Measurements from ENCODE around the gene THBS2.

THBS2 gene

GRCh38 chr6:169291148-169291547 is 37.5 kb upstream of the THBS2 start:
- Histone ChIP-seq H3K36me3 (ENCODE audit: control insufficient read depth in 1 of 2, insufficient read depth in 2 of 2, low read length in 2 of 2) (no peaks in the 10 kb centered on the region), H3K9me3 (ENCODE audit: control insufficient read depth in 1 of 2, low read length in 2 of 2) (no peaks in the 10 kb centered on the region), H3K27ac (ENCODE audit: low read depth, low read length) (no peak overlapping the region), H3K9ac (ENCODE audit: low read depth in 1 of 2, low read length in 2 of 2) (no peak overlapping the region), H3K4me1 (ENCODE audit: control insufficient read depth in 1 of 2, insufficient read depth in 2 of 2, low read length in 2 of 2) (no peaks in the 10 kb centered on the region), H3K4me3 (ENCODE audit: low read depth in 1 of 2, low read length in 2 of 2) (no peak overlapping the region), H3K27me3 (ENCODE audit: control insufficient read depth in 1 of 2, insufficient read depth in 2 of 2, low read length in 2 of 2) (no peaks in the 10 kb centered on the region)

GRCh38 chr6:169289619-169290339 is 36.1 kb upstream of the THBS2 start:
- Histone ChIP-seq H3K36me3 (ENCODE audit: control insufficient read depth in 1 of 2, insufficient read depth in 2 of 2, low read length in 2 of 2) (no peaks in the 10 kb centered on the region), H3K4me3 (ENCODE audit: low read depth in 1 of 2, low read length in 2 of 2) (no peak overlapping the region), H3K9ac (ENCODE audit: low read depth in 1 of 2, low read length in 2 of 2) (no peak overlapping the region), H3K27ac (ENCODE audit: low read depth, low read length) (no peak overlapping the region), H3K4me1 (ENCODE audit: control insufficient read depth in 1 of 2, insufficient read depth in 2 of 2, low read length in 2 of 2) (no peaks in the 10 kb centered on the region), H3K27me3 (ENCODE audit: control insufficient read depth in 1 of 2, insufficient read depth in 2 of 2, low read length in 2 of 2) (no peaks in the 10 kb centered on the region), H3K9me3 (ENCODE audit: control insufficient read depth in 1 of 2, low read length in 2 of 2) (no peaks in the 10 kb centered on the region)

- no peaks in the 10 kb centered on the region for H3K4me1 ChIP-seq (ENCODE audit: control insufficient read depth in 1 of 2, insufficient read depth in 2 of 2, low read length in 2 of 2)
- H3K36me3 ChIP-seq (ENCODE audit: control insufficient read depth in 1 of 2, insufficient read depth in 2 of 2, low read length in 2 of 2) = no peaks in the 10 kb centered on the region
- H3K27ac ChIP-seq (ENCODE audit: low read depth, low read length) = no peak overlapping the region
- no peaks in the 10 kb centered on the region for H3K27me3 ChIP-seq (ENCODE audit: control insufficient read depth in 1 of 2, insufficient read depth in 2 of 2, low read length in 2 of 2)
- no peaks in the 10 kb centered on the region for H3K9me3 ChIP-seq (ENCODE audit: control insufficient read depth in 1 of 2, low read length in 2 of 2)
- no peak overlapping the region for H3K4me3 ChIP-seq (ENCODE audit: low read depth in 1 of 2, low read length in 2 of 2)
- H3K9ac ChIP-seq (ENCODE audit: low read depth in 1 of 2, low read length in 2 of 2) = no peak overlapping the region
Measured at GRCh38 chr6:169289257-169289618, 35.6 kb upstream of the THBS2 start.

- H3K4me1 ChIP-seq (ENCODE audit: control insufficient read depth in 1 of 2, insufficient read depth in 2 of 2, low read length in 2 of 2) = no peaks in the 10 kb centered on the region
- H3K27me3 ChIP-seq (ENCODE audit: control insufficient read depth in 1 of 2, insufficient read depth in 2 of 2, low read length in 2 of 2) = no peaks in the 10 kb centered on the region
- no peak overlapping the region for H3K9ac ChIP-seq (ENCODE audit: low read depth in 1 of 2, low read length in 2 of 2)
- no peak overlapping the region for H3K27ac ChIP-seq (ENCODE audit: low read depth, low read length)
- H3K4me3 ChIP-seq (ENCODE audit: low read depth in 1 of 2, low read length in 2 of 2) = no peak overlapping the region
- H3K9me3 ChIP-seq (ENCODE audit: control insufficient read depth in 1 of 2, low read length in 2 of 2) = no peaks in the 10 kb centered on the region
- H3K36me3 ChIP-seq (ENCODE audit: control insufficient read depth in 1 of 2, insufficient read depth in 2 of 2, low read length in 2 of 2) = no peaks in the 10 kb centered on the region
Measured at GRCh38 chr6:169288591-169288990, 34.9 kb upstream of the THBS2 start.

GRCh38 chr6:169287675-169288074 is 34.0 kb upstream of the THBS2 start:
- H3K9ac ChIP-seq (ENCODE audit: low read depth in 1 of 2, low read length in 2 of 2) = no peak overlapping the region
- H3K36me3 ChIP-seq (ENCODE audit: control insufficient read depth in 1 of 2, insufficient read depth in 2 of 2, low read length in 2 of 2) = no peaks in the 10 kb centered on the region
- H3K4me1 ChIP-seq (ENCODE audit: control insufficient read depth in 1 of 2, insufficient read depth in 2 of 2, low read length in 2 of 2) = no peaks in the 10 kb centered on the region
- H3K4me3 ChIP-seq (ENCODE audit: low read depth in 1 of 2, low read length in 2 of 2) = no peak overlapping the region
- H3K27me3 ChIP-seq (ENCODE audit: control insufficient read depth in 1 of 2, insufficient read depth in 2 of 2, low read length in 2 of 2) = no peaks in the 10 kb centered on the region
- no peak overlapping the region for H3K27ac ChIP-seq (ENCODE audit: low read depth, low read length)
- no peaks in the 10 kb centered on the region for H3K9me3 ChIP-seq (ENCODE audit: control insufficient read depth in 1 of 2, low read length in 2 of 2)

- no peak overlapping the region for H3K27ac ChIP-seq (ENCODE audit: low read depth, low read length)
- no peaks in the 10 kb centered on the region for H3K27me3 ChIP-seq (ENCODE audit: control insufficient read depth in 1 of 2, insufficient read depth in 2 of 2, low read length in 2 of 2)
- H3K9me3 ChIP-seq (ENCODE audit: control insufficient read depth in 1 of 2, low read length in 2 of 2) = no peaks in the 10 kb centered on the region
- no peaks in the 10 kb centered on the region for H3K4me1 ChIP-seq (ENCODE audit: control insufficient read depth in 1 of 2, insufficient read depth in 2 of 2, low read length in 2 of 2)
- H3K36me3 ChIP-seq (ENCODE audit: control insufficient read depth in 1 of 2, insufficient read depth in 2 of 2, low read length in 2 of 2) = no peaks in the 10 kb centered on the region
- no peak overlapping the region for H3K9ac ChIP-seq (ENCODE audit: low read depth in 1 of 2, low read length in 2 of 2)
- H3K4me3 ChIP-seq (ENCODE audit: low read depth in 1 of 2, low read length in 2 of 2) = no peak overlapping the region
Measured at GRCh38 chr6:169286961-169287360, 33.3 kb upstream of the THBS2 start.

GRCh38 chr6:169285165-169285564 is 31.5 kb upstream of the THBS2 start:
- H3K36me3 ChIP-seq (ENCODE audit: control insufficient read depth in 1 of 2, insufficient read depth in 2 of 2, low read length in 2 of 2) = no peaks in the 10 kb centered on the region
- H3K4me1 ChIP-seq (ENCODE audit: control insufficient read depth in 1 of 2, insufficient read depth in 2 of 2, low read length in 2 of 2) = no peaks in the 10 kb centered on the region
- no peak overlapping the region for H3K9ac ChIP-seq (ENCODE audit: low read depth in 1 of 2, low read length in 2 of 2)
- H3K4me3 ChIP-seq (ENCODE audit: low read depth in 1 of 2, low read length in 2 of 2) = no peak overlapping the region
- H3K27me3 ChIP-seq (ENCODE audit: control insufficient read depth in 1 of 2, insufficient read depth in 2 of 2, low read length in 2 of 2) = no peaks in the 10 kb centered on the region
- H3K27ac ChIP-seq (ENCODE audit: low read depth, low read length) = no peak overlapping the region
- H3K9me3 ChIP-seq (ENCODE audit: control insufficient read depth in 1 of 2, low read length in 2 of 2) = no peaks in the 10 kb centered on the region

GRCh38 chr6:169283924-169284323 is 30.3 kb upstream of the THBS2 start:
- no peaks in the 10 kb centered on the region for H3K9me3 ChIP-seq (ENCODE audit: control insufficient read depth in 1 of 2, low read length in 2 of 2)
- no peaks in the 10 kb centered on the region for H3K27me3 ChIP-seq (ENCODE audit: control insufficient read depth in 1 of 2, insufficient read depth in 2 of 2, low read length in 2 of 2)
- H3K4me3 ChIP-seq (ENCODE audit: low read depth in 1 of 2, low read length in 2 of 2) = no peak overlapping the region
- no peaks in the 10 kb centered on the region for H3K4me1 ChIP-seq (ENCODE audit: control insufficient read depth in 1 of 2, insufficient read depth in 2 of 2, low read length in 2 of 2)
- no peak overlapping the region for H3K9ac ChIP-seq (ENCODE audit: low read depth in 1 of 2, low read length in 2 of 2)
- H3K27ac ChIP-seq (ENCODE audit: low read depth, low read length) = no peak overlapping the region
- no peaks in the 10 kb centered on the region for H3K36me3 ChIP-seq (ENCODE audit: control insufficient read depth in 1 of 2, insufficient read depth in 2 of 2, low read length in 2 of 2)

- Histone ChIP-seq H3K9ac (ENCODE audit: low read depth in 1 of 2, low read length in 2 of 2) (no peak overlapping the region), H3K4me3 (ENCODE audit: low read depth in 1 of 2, low read length in 2 of 2) (no peak overlapping the region), H3K9me3 (ENCODE audit: control insufficient read depth in 1 of 2, low read length in 2 of 2) (no peaks in the 10 kb centered on the region), H3K27ac (ENCODE audit: low read depth, low read length) (no peak overlapping the region), H3K27me3 (ENCODE audit: control insufficient read depth in 1 of 2, insufficient read depth in 2 of 2, low read length in 2 of 2) (no peaks in the 10 kb centered on the region), H3K36me3 (ENCODE audit: control insufficient read depth in 1 of 2, insufficient read depth in 2 of 2, low read length in 2 of 2) (no peaks in the 10 kb centered on the region), H3K4me1 (ENCODE audit: control insufficient read depth in 1 of 2, insufficient read depth in 2 of 2, low read length in 2 of 2) (no peaks in the 10 kb centered on the region)
Measured at GRCh38 chr6:169282043-169282442, 28.4 kb upstream of the THBS2 start.

GRCh38 chr6:169277619-169278018 is 24.0 kb upstream of the THBS2 start:
- H3K27me3 ChIP-seq (ENCODE audit: control insufficient read depth in 1 of 2, insufficient read depth in 2 of 2, low read length in 2 of 2) = no peaks in the 10 kb centered on the region
- no peaks in the 10 kb centered on the region for H3K9me3 ChIP-seq (ENCODE audit: control insufficient read depth in 1 of 2, low read length in 2 of 2)
- H3K27ac ChIP-seq (ENCODE audit: low read depth, low read length) = no peak overlapping the region
- no peaks in the 10 kb centered on the region for H3K36me3 ChIP-seq (ENCODE audit: control insufficient read depth in 1 of 2, insufficient read depth in 2 of 2, low read length in 2 of 2)
- H3K9ac ChIP-seq (ENCODE audit: low read depth in 1 of 2, low read length in 2 of 2) = no peak overlapping the region
- H3K4me3 ChIP-seq (ENCODE audit: low read depth in 1 of 2, low read length in 2 of 2) = no peak overlapping the region
- no peaks in the 10 kb centered on the region for H3K4me1 ChIP-seq (ENCODE audit: control insufficient read depth in 1 of 2, insufficient read depth in 2 of 2, low read length in 2 of 2)

GRCh38 chr6:169274781-169275180 is 21.1 kb upstream of the THBS2 start:
- H3K27ac ChIP-seq (ENCODE audit: low read depth, low read length) = no peak overlapping the region
- H3K9ac ChIP-seq (ENCODE audit: low read depth in 1 of 2, low read length in 2 of 2) = no peak overlapping the region
- no peaks in the 10 kb centered on the region for H3K9me3 ChIP-seq (ENCODE audit: control insufficient read depth in 1 of 2, low read length in 2 of 2)
- no peak overlapping the region for H3K4me3 ChIP-seq (ENCODE audit: low read depth in 1 of 2, low read length in 2 of 2)
- H3K27me3 ChIP-seq (ENCODE audit: control insufficient read depth in 1 of 2, insufficient read depth in 2 of 2, low read length in 2 of 2) = no peaks in the 10 kb centered on the region
- H3K4me1 ChIP-seq (ENCODE audit: control insufficient read depth in 1 of 2, insufficient read depth in 2 of 2, low read length in 2 of 2) = no peaks in the 10 kb centered on the region
- H3K36me3 ChIP-seq (ENCODE audit: control insufficient read depth in 1 of 2, insufficient read depth in 2 of 2, low read length in 2 of 2) = no peaks in the 10 kb centered on the region
